HG03457 (cell line): ENCODE results near the gene SLC25A34.

ENCODE experiments used
- ATAC-seq: cut with Tn5 transposase; IDR thresholded peaks from one replicate; pipeline ENCODE4 v1.9.1; 2021; ENCODE audit warnings: moderate number of reproducible peaks; ENCODE audit not compliant: unreplicated experiment

SLC25A34 gene

GRCh38 chr1:15749399-15750291 lies 13.6 kb downstream of the SLC25A34 start:
- no peak for ATAC-seq

DNA sequence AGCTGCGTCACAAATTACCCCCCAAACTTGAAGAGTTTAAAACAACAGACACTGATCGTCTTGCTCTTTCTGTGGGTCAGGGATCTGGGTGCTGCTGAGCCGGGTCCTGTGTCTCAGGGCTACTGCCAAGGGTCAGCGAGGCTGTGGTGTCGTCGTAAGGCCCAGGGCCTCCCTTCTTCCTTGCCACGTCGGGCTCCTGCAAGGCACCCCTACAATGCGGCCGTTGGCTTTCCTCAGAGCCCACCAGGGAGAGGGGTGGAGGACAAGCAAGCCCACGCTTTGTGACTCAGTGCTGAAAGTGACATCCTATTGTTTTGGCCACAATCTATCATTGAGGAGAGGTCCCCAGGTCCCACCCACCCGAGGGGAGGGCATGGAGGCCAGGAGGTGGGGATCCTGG lies 14.9 kb downstream of the SLC25A34 start:
- ATAC-seq = no peak

GRCh38 chr1:15751717-15752116 lies 15.7 kb downstream of the SLC25A34 start:
- no peak for ATAC-seq

- no peak for ATAC-seq
Measured at GRCh38 chr1:15753776-15754175, 17.7 kb downstream of the SLC25A34 start.

DNA sequence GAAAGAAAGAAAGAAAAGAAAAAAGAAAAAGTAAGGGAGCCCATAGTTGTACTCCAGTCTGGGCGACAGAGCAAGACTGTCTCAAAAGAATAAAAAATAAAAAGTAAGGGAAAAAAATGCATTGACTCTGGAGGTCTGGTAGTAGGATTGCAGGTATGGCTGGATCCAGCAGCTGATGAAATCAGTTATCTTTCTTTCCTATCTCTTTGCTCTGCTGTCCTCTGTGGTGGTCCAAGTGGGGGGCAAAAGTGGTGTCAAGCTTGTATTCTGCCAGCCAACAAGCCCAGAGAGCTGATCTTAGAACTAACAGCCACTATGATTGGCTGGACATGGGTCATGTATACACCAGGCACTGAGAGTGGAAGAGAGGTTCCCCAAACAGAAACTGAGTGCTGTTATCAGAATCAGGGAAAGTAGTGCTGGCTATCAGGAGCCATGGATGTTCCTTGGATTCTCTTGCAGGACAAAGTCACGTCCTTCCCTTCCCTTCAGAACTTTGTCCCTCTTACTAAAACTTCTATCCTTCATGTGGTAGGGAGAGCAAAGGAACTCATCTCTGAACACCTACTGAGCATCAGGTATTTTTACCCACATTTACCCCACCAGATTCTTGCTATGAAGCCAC lies 19.1 kb downstream of the SLC25A34 start:
- no peak for ATAC-seq

DNA sequence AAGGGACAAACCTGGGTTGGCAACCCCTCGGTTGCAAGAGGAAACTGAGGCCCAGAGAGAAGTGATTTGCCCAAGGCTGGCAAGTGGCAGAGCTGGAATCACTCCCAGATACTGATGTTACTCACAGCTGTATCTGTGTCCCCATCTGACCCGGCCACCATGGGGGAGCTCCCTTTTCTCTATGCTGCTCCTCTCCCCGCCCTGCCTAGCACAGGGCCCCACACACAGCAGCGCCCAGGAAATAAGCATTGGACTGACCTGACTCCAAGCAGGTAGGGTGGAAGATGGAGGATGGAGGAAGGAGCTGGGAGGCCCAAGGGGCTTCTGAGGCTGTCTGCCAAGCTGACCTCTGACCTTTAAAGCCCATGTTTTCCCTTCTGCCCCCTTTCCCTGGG lies 19.6 kb downstream of the SLC25A34 start:
- no peak for ATAC-seq

- ATAC-seq = no peak
Measured at GRCh38 chr1:15756143-15757015, 20.3 kb downstream of the SLC25A34 start.

DNA sequence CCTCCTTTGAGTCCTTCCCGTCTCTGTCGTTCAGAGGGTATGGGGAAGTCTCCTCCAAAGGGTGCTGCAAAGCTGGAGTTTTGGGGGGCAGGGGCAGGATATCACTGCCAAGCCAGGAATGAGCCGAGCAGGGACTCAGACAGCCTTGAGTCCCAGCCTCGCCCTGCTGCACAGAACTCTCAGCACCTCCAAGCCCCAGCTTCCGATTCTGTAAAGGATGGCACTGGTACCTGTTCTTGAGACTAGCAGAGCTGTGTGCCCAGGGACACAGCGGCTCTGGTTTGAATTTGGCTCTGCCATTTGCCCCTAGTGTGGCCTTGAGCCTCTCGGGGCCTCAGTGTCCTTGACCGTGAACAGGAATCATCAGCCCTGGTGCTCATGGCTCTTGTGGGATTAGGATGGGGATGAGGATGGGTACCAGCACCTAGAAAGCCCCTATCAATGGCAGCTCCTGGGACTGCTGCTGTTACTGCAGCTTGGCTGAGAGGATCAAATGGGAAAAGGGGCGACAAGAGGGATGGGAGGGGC lies 21.0 kb downstream of the SLC25A34 start:
- no peak for ATAC-seq

DNA sequence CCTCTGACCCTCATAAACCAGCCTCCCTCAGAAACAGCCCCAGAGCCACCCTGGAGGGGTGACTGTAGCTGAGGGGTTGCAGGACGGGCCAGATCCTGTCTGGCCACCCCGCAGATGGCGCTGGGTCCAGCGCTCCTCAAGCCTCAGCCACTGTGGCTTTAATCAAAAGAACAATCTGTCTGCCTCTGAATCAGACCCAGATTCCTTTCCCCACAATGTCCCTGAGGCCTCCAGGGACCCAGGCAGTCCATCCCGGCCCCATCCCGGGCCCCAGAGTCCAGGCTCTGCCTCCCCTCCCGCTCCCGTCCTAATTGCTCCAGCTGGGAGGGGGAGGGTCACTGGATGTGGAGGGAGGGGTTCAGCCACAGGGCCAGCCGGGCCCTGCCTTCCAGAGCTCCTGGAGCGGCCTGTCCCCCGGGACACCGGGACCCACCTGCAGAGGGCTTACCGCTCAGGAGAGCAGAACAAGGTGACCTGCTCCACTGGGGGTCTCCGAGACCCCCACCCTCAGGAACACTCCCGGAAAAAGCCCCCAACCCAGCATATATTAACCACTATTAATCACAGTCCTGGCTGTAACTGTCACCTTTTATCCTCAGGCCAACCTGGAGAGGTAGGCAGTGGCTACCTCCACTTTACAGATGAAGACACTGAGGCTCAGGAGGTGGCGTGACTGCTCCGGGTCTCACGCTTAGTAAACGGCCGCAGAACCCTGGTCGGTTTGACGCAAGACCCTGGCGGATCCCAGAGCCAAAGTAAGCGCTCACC lies 21.7 kb downstream of the SLC25A34 start:
- ATAC-seq = no peak

DNA sequence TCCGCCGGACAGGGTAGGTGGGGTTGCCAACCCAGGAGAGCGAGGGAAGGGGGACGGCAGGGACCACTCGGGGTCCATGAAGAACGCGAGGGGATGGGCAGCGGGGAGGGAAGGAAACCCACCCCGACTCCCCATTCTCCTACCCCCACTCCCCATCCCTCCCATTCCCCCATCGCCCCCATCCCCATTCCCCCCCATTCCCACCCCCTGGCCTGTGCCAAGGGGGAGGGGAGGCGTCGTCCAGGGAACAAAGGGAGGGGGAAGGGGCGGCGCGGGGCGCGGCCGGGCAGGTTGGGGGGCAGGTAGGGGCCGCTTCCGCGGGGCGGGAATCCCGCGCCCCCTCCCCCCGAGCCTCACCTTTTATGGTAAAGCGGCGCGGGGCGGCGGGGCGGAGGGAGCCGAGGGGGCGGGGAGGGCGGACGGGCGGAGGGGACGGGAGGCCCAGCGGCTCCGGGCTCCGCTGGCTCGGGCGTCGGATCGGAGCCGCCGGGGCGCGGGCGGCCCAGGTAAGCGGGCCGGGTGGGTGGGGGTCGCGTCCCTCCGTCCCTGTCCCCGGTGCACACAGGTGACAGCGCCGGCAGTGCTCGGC lies 22.4 kb downstream of the SLC25A34 start, which contains the start of gene FBLIM1:
TSS of gene FBLIM1 (plus strand) at position 453 of the 589 bp plus-strand sequence. CDS start 6,189 bp downstream, outside the sequence.
- no peak for ATAC-seq

- no peak for ATAC-seq
Measured at GRCh38 chr1:15758953-15759661, 23.0 kb downstream of the SLC25A34 start.

DNA sequence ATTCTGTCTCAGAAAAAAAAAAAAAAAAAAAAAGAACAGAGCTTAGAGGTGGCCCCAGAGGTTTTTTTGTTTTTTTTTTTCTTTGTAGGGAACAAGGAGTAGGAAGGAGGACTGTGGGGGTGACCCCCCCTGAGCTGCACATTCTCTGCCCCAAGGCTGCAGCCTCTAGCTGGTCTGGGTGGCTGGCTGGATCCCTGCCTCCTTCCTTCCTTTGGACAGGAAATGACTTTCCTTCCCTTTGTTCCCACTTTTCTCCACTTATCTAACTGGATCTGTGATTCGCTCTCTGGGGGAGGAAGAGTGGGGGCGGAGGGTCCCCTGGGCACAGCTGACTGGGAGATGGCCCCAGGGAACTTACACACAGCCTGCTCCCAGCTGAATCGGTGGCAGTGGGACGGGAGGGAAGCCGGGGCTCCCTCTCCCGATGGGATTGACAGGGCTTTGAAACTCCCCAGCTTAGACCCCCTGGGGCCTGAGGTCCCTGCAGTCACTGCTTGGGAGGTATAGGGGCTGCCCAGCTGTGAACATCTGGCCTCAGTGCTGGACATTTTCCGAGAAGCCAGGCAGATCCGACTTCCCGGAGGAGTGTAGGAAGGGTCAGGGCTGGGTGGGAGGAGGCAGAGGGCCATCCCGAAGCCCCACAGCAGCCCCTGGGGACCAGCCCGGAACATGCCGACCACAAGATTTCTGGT lies 24.6 kb downstream of the SLC25A34 start:
- no peak for ATAC-seq

GRCh38 chr1:15761366-15762128 lies 25.5 kb downstream of the SLC25A34 start:
- ATAC-seq = no peak

DNA sequence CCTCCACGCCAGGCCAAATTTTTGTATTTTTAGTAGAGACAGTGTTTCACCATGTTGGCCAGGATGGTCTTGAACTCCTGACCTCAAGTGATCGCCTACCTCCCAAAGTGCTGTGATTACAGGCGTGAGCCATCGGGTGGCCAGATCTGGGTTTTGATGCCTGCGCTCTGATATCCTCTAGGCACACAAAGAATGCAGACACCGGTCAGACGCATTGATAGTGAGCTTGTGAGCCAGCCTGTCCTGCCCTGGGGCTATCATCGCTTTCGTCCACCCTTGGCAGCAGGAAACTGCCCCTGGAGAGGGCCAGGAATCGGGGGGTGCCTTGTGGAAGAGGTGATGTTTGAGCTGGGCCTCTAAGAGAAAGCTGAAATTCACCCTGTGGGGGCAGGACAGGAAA lies 26.5 kb downstream of the SLC25A34 start:
- ATAC-seq = no peak

DNA sequence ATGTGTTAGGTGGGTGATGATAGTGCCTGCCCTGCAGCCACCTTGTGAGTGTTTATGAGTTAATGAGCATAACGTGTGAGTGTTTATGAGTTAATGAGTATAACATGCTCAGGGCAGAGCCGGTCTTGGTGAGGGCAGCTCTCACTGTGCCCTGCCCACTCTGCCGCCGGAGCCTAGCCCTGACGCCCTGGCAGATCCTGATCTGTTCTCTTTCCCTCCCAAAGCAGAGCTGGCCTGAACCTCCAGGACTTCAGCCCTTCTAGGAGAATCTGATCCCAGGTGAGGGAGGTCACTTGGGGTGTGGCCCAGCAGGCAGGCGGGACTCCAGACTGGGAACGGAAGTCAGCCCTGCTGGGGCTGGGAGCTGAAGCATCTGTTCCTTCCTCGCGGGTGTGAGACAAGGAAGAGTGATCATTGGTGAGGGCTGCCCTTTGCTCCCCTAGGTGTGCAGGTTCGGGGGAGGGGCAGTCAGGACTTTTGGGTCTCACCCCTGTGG lies 28.3 kb downstream of the SLC25A34 start:
- no peak for ATAC-seq

- no peak for ATAC-seq
Measured at GRCh38 chr1:15764890-15765289, 28.8 kb downstream of the SLC25A34 start.

DNA sequence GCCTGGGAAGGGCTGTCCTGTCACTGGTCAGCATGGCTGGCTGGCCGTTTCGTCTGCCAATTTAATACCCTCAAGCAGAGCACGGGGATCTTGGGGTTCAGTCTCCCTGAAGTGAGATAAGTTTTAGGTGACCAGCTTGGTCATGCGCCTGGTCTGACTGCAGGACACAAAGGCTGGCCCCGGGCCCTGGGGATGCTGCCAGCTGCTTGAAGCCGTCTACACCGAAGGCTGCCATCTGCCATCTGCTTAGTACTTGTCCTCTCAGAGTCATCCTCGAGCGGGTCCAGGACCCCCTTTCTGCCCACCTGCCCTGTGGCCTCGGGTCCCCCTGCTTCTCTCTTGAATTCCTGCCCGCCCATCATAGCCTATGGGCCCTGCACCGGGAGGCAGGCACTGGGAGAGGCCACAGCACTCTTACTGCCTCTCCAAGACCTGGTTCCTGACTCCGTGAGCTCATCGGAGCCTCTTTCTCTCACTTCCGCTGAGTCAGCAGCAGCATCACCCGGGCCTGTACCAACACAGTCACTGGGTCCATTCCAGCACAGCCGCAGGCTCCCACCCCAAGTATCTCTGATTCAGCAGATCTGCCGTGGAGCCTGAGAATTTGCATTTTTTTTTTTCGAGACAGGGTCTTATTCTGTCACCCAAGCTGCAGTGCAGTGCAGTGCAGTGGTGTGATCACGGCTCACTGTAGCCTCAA lies 29.6 kb downstream of the SLC25A34 start:
- ATAC-seq = no peak
